Measurements from ENCODE around the gene COL2A1. TPM values are rescaled to one million over a fixed set of nuclear protein-coding genes. Genes with fewer than 3 reads are reported as not detected.

Gene COL2A1
- total and polyA plus RNA-seq, 5 donors from 2014 or later: not detected

- peaks cover 27% of the 10 kb centered on the region for H3K4me1 ChIP-seq (ENCODE audit: control insufficient read depth, insufficient read depth, low read length, poor library complexity, severe bottlenecking)
- no peak overlapping the region for H3K4me3 Mint-ChIP-seq
- peaks cover 49% of the 10 kb centered on the region for H3K27me3 ChIP-seq (ENCODE audit: control insufficient read depth, insufficient read depth, low read length)
- no peaks in the 10 kb centered on the region for H3K9me3 ChIP-seq (ENCODE audit: control insufficient read depth in 2 of 2, low read length in 2 of 2)
- ATAC-seq (ENCODE audit: low read depth in 2 of 2): no peak
- H3K36me3 Mint-ChIP-seq: no peaks in the 10 kb centered on the region
- peaks cover 86% of the 10 kb centered on the region for H3K27me3 Mint-ChIP-seq
- no peak overlapping the region for H3K27ac Mint-ChIP-seq
- H3K4me3 ChIP-seq (ENCODE audit: low read depth, low read length): no peak overlapping the region
- H3K27ac ChIP-seq (ENCODE audit: insufficient read depth, low read length, poor library complexity, severe bottlenecking): no peak overlapping the region
- H3K4me1 Mint-ChIP-seq: peaks cover 7 to 25% (median 14%) of the 10 kb centered on the region in 4 donors
- peaks cover 0 to 5% (median 0%) of the 10 kb centered on the region in 7 donors for H3K9me3 Mint-ChIP-seq
- no peaks in the 10 kb centered on the region for H3K36me3 ChIP-seq (ENCODE audit: control insufficient read depth, insufficient read depth, low read length)
- DNase-seq: no peak
These were observed 2.9 kb upstream of the COL2A1 start for GRCh38 chr12:48007206-48007605.

- H3K36me3 ChIP-seq (ENCODE audit: control insufficient read depth, insufficient read depth, low read length): no peaks in the 10 kb centered on the region
- H3K36me3 Mint-ChIP-seq: no peaks in the 10 kb centered on the region
- DNase-seq (no peak), ATAC-seq (ENCODE audit: low read depth in 2 of 2) (no peak)
- H3K27me3 Mint-ChIP-seq: peaks cover 91% of the 10 kb centered on the region
- peaks cover 0 to 2% (median 0%) of the 10 kb centered on the region in 7 donors for H3K9me3 Mint-ChIP-seq
- peaks cover 49% of the 10 kb centered on the region for H3K27me3 ChIP-seq (ENCODE audit: control insufficient read depth, insufficient read depth, low read length)
- H3K27ac Mint-ChIP-seq: no peak overlapping the region
- no peaks in the 10 kb centered on the region for H3K9me3 ChIP-seq (ENCODE audit: control insufficient read depth in 2 of 2, low read length in 2 of 2)
- no peak overlapping the region for H3K4me3 ChIP-seq (ENCODE audit: low read depth, low read length)
- H3K4me3 Mint-ChIP-seq: peak overlapping the region; percentile 77 to 96 (median 78)
- no peak overlapping the region for H3K27ac ChIP-seq (ENCODE audit: insufficient read depth, low read length, poor library complexity, severe bottlenecking)
- peaks cover 37% of the 10 kb centered on the region for H3K4me1 ChIP-seq (ENCODE audit: control insufficient read depth, insufficient read depth, low read length, poor library complexity, severe bottlenecking)
- peaks cover 11 to 39% (median 22%) of the 10 kb centered on the region in 4 donors for H3K4me1 Mint-ChIP-seq
These were observed 1.4 kb upstream of the COL2A1 start for GRCh38 chr12:48005750-48006021.

GRCh38 chr12:48005001-48005749 lies 899 bp upstream of the COL2A1 start:
- ATAC-seq (ENCODE audit: low read depth in 2 of 2) (no peak), DNase-seq (no peak)
- Mint-ChIP-seq H3K4me1 (peaks cover 11 to 39% (median 22%) of the 10 kb centered on the region in 4 donors), H3K36me3 (no peaks in the 10 kb centered on the region), H3K27me3 (peaks cover 94% of the 10 kb centered on the region), H3K27ac (no peak overlapping the region), H3K9me3 (peaks cover 0 to 2% (median 0%) of the 10 kb centered on the region in 7 donors), H3K4me3 (peak overlapping the region; percentile 77 to 96 (median 78))
- Histone ChIP-seq H3K4me1 (ENCODE audit: control insufficient read depth, insufficient read depth, low read length, poor library complexity, severe bottlenecking) (peaks cover 37% of the 10 kb centered on the region), H3K27me3 (ENCODE audit: control insufficient read depth, insufficient read depth, low read length) (peaks cover 54% of the 10 kb centered on the region), H3K4me3 (ENCODE audit: low read depth, low read length) (no peak overlapping the region), H3K36me3 (ENCODE audit: control insufficient read depth, insufficient read depth, low read length) (no peaks in the 10 kb centered on the region), H3K27ac (ENCODE audit: insufficient read depth, low read length, poor library complexity, severe bottlenecking) (no peak overlapping the region), H3K9me3 (ENCODE audit: control insufficient read depth in 2 of 2, low read length in 2 of 2) (no peaks in the 10 kb centered on the region)

GRCh38 chr12:48003226-48004052 lies 837 bp downstream of the COL2A1 start:
- peak overlapping the region in 2 of 3 donors; percentile 5 to 38 for H3K27ac Mint-ChIP-seq
- peaks cover 97% of the 10 kb centered on the region for H3K27me3 Mint-ChIP-seq
- peak in 1 of 2 donors; percentile 22 for ATAC-seq (ENCODE audit: low read depth in 2 of 2)
- H3K4me1 Mint-ChIP-seq: peaks cover 11 to 39% (median 22%) of the 10 kb centered on the region in 4 donors
- Histone ChIP-seq H3K36me3 (ENCODE audit: control insufficient read depth, insufficient read depth, low read length) (no peaks in the 10 kb centered on the region), H3K27ac (ENCODE audit: insufficient read depth, low read length, poor library complexity, severe bottlenecking) (no peak overlapping the region), H3K4me3 (ENCODE audit: low read depth, low read length) (peak overlapping the region; percentile 48), H3K9me3 (ENCODE audit: control insufficient read depth in 2 of 2, low read length in 2 of 2) (no peaks in the 10 kb centered on the region), H3K4me1 (ENCODE audit: control insufficient read depth, insufficient read depth, low read length, poor library complexity, severe bottlenecking) (peaks cover 37% of the 10 kb centered on the region), H3K27me3 (ENCODE audit: control insufficient read depth, insufficient read depth, low read length) (peaks cover 52% of the 10 kb centered on the region)
- peaks cover 0 to 2% (median 0%) of the 10 kb centered on the region in 7 donors for H3K9me3 Mint-ChIP-seq
- peak in 2 of 3 donors; percentile 19 to 26 for DNase-seq
- peak overlapping the region; percentile 66 to 85 (median 72) for H3K4me3 Mint-ChIP-seq
- no peaks in the 10 kb centered on the region for H3K36me3 Mint-ChIP-seq

- Mint-ChIP-seq H3K9me3 (peaks cover 0 to 2% (median 0%) of the 10 kb centered on the region in 7 donors), H3K4me3 (peak overlapping the region in 3 of 4 donors; percentile 68 to 85 (median 75))
- peaks cover 51% of the 10 kb centered on the region for H3K27me3 ChIP-seq (ENCODE audit: control insufficient read depth, insufficient read depth, low read length)
These were observed 1.5 kb downstream of the COL2A1 start for GRCh38 chr12:48002773-48003218.

GRCh38 chr12:48002414-48002730 lies 1.9 kb downstream of the COL2A1 start:
- H3K27me3 Mint-ChIP-seq: peaks cover 94% of the 10 kb centered on the region
- Histone ChIP-seq H3K27me3 (ENCODE audit: control insufficient read depth, insufficient read depth, low read length) (peaks cover 52% of the 10 kb centered on the region), H3K36me3 (ENCODE audit: control insufficient read depth, insufficient read depth, low read length) (no peaks in the 10 kb centered on the region), H3K4me3 (ENCODE audit: low read depth, low read length) (peak overlapping the region; percentile 37), H3K4me1 (ENCODE audit: control insufficient read depth, insufficient read depth, low read length, poor library complexity, severe bottlenecking) (peaks cover 37% of the 10 kb centered on the region), H3K9me3 (ENCODE audit: control insufficient read depth in 2 of 2, low read length in 2 of 2) (no peaks in the 10 kb centered on the region), H3K27ac (ENCODE audit: insufficient read depth, low read length, poor library complexity, severe bottlenecking) (no peak overlapping the region)
- H3K36me3 Mint-ChIP-seq: no peaks in the 10 kb centered on the region
- DNase-seq (no peak), ATAC-seq (ENCODE audit: low read depth in 2 of 2) (no peak)
- peaks cover 11 to 39% (median 22%) of the 10 kb centered on the region in 4 donors for H3K4me1 Mint-ChIP-seq
- peak overlapping the region in 2 of 4 donors; percentile 77 to 85 for H3K4me3 Mint-ChIP-seq
- peaks cover 0 to 2% (median 0%) of the 10 kb centered on the region in 7 donors for H3K9me3 Mint-ChIP-seq
- no peak overlapping the region for H3K27ac Mint-ChIP-seq

More at GRCh38 chr12:48002773-48003218, 1.5 kb downstream of the COL2A1 start:
- Mint-ChIP-seq H3K27me3 (peaks cover 97% of the 10 kb centered on the region), H3K36me3 (no peaks in the 10 kb centered on the region), H3K27ac (peak overlapping the region in 1 of 3 donors; percentile 5), H3K4me1 (peaks cover 11 to 39% (median 22%) of the 10 kb centered on the region in 4 donors)
- DNase-seq (no peak), ATAC-seq (ENCODE audit: low read depth in 2 of 2) (no peak)
- H3K36me3 ChIP-seq (ENCODE audit: control insufficient read depth, insufficient read depth, low read length): no peaks in the 10 kb centered on the region
- H3K4me1 ChIP-seq (ENCODE audit: control insufficient read depth, insufficient read depth, low read length, poor library complexity, severe bottlenecking): peaks cover 37% of the 10 kb centered on the region
- H3K4me3 ChIP-seq (ENCODE audit: low read depth, low read length): no peak overlapping the region
- H3K9me3 ChIP-seq (ENCODE audit: control insufficient read depth in 2 of 2, low read length in 2 of 2): no peaks in the 10 kb centered on the region
- no peak overlapping the region for H3K27ac ChIP-seq (ENCODE audit: insufficient read depth, low read length, poor library complexity, severe bottlenecking)

- H3K27ac Mint-ChIP-seq: no peak overlapping the region
- H3K4me1 Mint-ChIP-seq: peaks cover 11 to 39% (median 22%) of the 10 kb centered on the region in 4 donors
- Histone ChIP-seq H3K36me3 (ENCODE audit: control insufficient read depth, insufficient read depth, low read length) (no peaks in the 10 kb centered on the region), H3K27ac (ENCODE audit: insufficient read depth, low read length, poor library complexity, severe bottlenecking) (no peak overlapping the region), H3K4me1 (ENCODE audit: control insufficient read depth, insufficient read depth, low read length, poor library complexity, severe bottlenecking) (peaks cover 37% of the 10 kb centered on the region), H3K9me3 (ENCODE audit: control insufficient read depth in 2 of 2, low read length in 2 of 2) (no peaks in the 10 kb centered on the region), H3K27me3 (ENCODE audit: control insufficient read depth, insufficient read depth, low read length) (peaks cover 51% of the 10 kb centered on the region), H3K4me3 (ENCODE audit: low read depth, low read length) (peak overlapping the region; percentile 37)
- H3K36me3 Mint-ChIP-seq: no peaks in the 10 kb centered on the region
- H3K27me3 Mint-ChIP-seq: peaks cover 90% of the 10 kb centered on the region
- peaks cover 0 to 2% (median 0%) of the 10 kb centered on the region in 7 donors for H3K9me3 Mint-ChIP-seq
- peak overlapping the region; percentile 41 to 86 (median 81) for H3K4me3 Mint-ChIP-seq
- no peak for ATAC-seq (ENCODE audit: low read depth in 2 of 2)
- DNase-seq: no peak
These were observed 2.5 kb downstream of the COL2A1 start for GRCh38 chr12:48001505-48002413.
